H1 (cell line): Measurements from ENCODE around the gene PID1. TPM values are rescaled to one million over a fixed set of nuclear protein-coding genes. Genes with fewer than 3 reads are reported as not detected.

Experiments used
- CEBPB ChIP-seq: IDR thresholded peaks from 2 replicates; pipeline ENCODE4 v1.6.1; 2012; ENCODE audit warnings: low read depth, low read length
- CTCF ChIP-seq, 3 experiments: IDR thresholded peaks; 1 replicate in 2 of 3; 2 replicates in 1 of 3; pipeline versions ENCODE4 v1.5.1 to v1.6.1; 2011; ENCODE audit warnings: low read length in 3 of 3, mild to moderate bottlenecking in 3 of 3, inconsistent platforms in 2 of 3, low read depth in 1 of 3, moderate library complexity in 1 of 3; ENCODE audit not compliant: insufficient read depth in 1 of 3; ENCODE audit errors: control extremely low read depth in 1 of 3
- E2F6 ChIP-seq: IDR thresholded peaks from 2 replicates; pipeline ENCODE4 v1.6.1; 2012; ENCODE audit warnings: inconsistent platforms
- TAF7 ChIP-seq: optimal IDR thresholded peaks from 2 replicates; pipeline ENCODE3; 2011; ENCODE audit warnings: low read depth, mild to moderate bottlenecking, inconsistent platforms, low read length, moderate library complexity, borderline replicate concordance
- TCF12 ChIP-seq: IDR thresholded peaks from 2 replicates; pipeline ENCODE4 v1.6.1; 2011; ENCODE audit warnings: low read depth, mild to moderate bottlenecking, low read length
- YY1 ChIP-seq: IDR thresholded peaks from 2 replicates; pipeline ENCODE4 v1.6.1; 2011; ENCODE audit warnings: low read depth, mild to moderate bottlenecking, low read length
- ZNF274 ChIP-seq: IDR thresholded peaks from 2 replicates; pipeline ENCODE4 v1.7.0; 2012; ENCODE audit warnings: low read length, borderline replicate concordance; ENCODE audit errors: extremely low read depth
- polyA plus RNA-seq, 7 experiments: library from polyadenylated mRNA; depleted of rRNA in 3 of 7; stranded (reverse) in 5 of 7; unstranded in 2 of 7; fragments of >200 nt in 5 of 7; fragments of 200-250 nt in 2 of 7; gene quantifications; 1 replicate in 5 of 7; 2 replicates in 1 of 7; 4 replicates in 1 of 7; pipeline versions ENCODE4 v1.2.1 to v1.2.3, GENCODE V29; 2011 to 2013; ENCODE audit warnings: missing spikeins in 2 of 7, mixed read lengths in 2 of 7
- total RNA-seq: library from RNA; stranded (reverse); fragmentation: NEBNext Ultra II Directional; extraction: Animal tissue kit (Norgen Biotek cat#: 25700); gene quantifications from 2 replicates; pipeline ENCODE4 v1.2.1, GENCODE V29; 2021

Gene PID1
- total and polyA plus RNA-seq, 2 of the 8 experiments (the other 6 are each of a cell fraction or from before 2014, with no cell fraction given): 1.5 to 3.3 TPM

GRCh38 chr2:229300371-229300770, 29.3 kb upstream of the PID1 start (continued):
- TF ChIP-seq CTCF (IDR thresholded peaks at IDR 0.05; ENCODE audit: control extremely low read depth in 1 of 3, insufficient read depth in 1 of 3, low read depth in 1 of 3, low read length in 3 of 3) (no peak), YY1 (no peak), CEBPB (no peak), ZNF274 (no peak), E2F6 (no peak), TAF7 (no peak), TCF12 (no peak)
